Fibroblast of peridontal ligament (primary cell): Measurements from ENCODE around the gene ELAVL3.

Experiments
- DNase-seq: peaks from one replicate; pipeline ENCODE4 v3.0.0-alpha.2; 2010; ENCODE audit errors: extremely low read depth

Gene ELAVL3

GRCh38 chr19:11480715-11481533, at the start of gene ELAVL3:
TSS of gene ELAVL3 (minus strand) at chr19:11481046. CDS start at chr19:11480608, 438 bp downstream.
- DNase-seq = no peak

- DNase-seq = peak; percentile 65
Observed at GRCh38 chr19:11530432-11530831, 49.6 kb upstream of the ELAVL3 start.

- peak; percentile 98 for DNase-seq
Observed at GRCh38 chr19:11528551-11529341, 47.9 kb upstream of the ELAVL3 start, which contains the start of gene ECSIT. TSS of gene ECSIT (minus strand) at chr19:11529134. CDS start at chr19:11519170, 9,964 bp downstream.

- DNase-seq = no peak
Observed at GRCh38 chr19:11519138-11519537, 38.3 kb upstream of the ELAVL3 start.

- DNase-seq = no peak
Observed at GRCh38 chr19:11513946-11514345, 33.1 kb upstream of the ELAVL3 start.

- no peak for DNase-seq
Observed at GRCh38 chr19:11510444-11510843, 29.6 kb upstream of the ELAVL3 start.

- no peak for DNase-seq
Observed at GRCh38 chr19:11507370-11508078, 26.7 kb upstream of the ELAVL3 start.

GRCh38 chr19:11506967-11507366, 26.1 kb upstream of the ELAVL3 start:
- DNase-seq = no peak

- DNase-seq = no peak
Observed at GRCh38 chr19:11506101-11506555, 25.3 kb upstream of the ELAVL3 start.

GRCh38 chr19:11505504-11506100, 24.8 kb upstream of the ELAVL3 start, which contains the start of gene ZNF653:
TSS of gene ZNF653 (minus strand) at chr19:11505839. CDS start at chr19:11505786, 53 bp downstream.
- DNase-seq = peak; percentile 94

GRCh38 chr19:11505032-11505503, 24.2 kb upstream of the ELAVL3 start:
- peak; percentile 88 for DNase-seq

- DNase-seq = peak; percentile 2
Observed at GRCh38 chr19:11504502-11505031, 23.7 kb upstream of the ELAVL3 start.

- no peak for DNase-seq
Observed at GRCh38 chr19:11499890-11500420, 19.1 kb upstream of the ELAVL3 start.

- no peak for DNase-seq
Observed at GRCh38 chr19:11499220-11499726, 18.4 kb upstream of the ELAVL3 start.

- DNase-seq = peak; percentile 76
Observed at GRCh38 chr19:11496391-11497163, 15.7 kb upstream of the ELAVL3 start.

- no peak for DNase-seq
Observed at GRCh38 chr19:11495885-11496284, 15.0 kb upstream of the ELAVL3 start.

GRCh38 chr19:11495481-11495880, 14.6 kb upstream of the ELAVL3 start:
- no peak for DNase-seq

- DNase-seq = no peak
Observed at GRCh38 chr19:11494634-11495285, 13.9 kb upstream of the ELAVL3 start.

- no peak for DNase-seq
Observed at GRCh38 chr19:11489378-11489777, 8.5 kb upstream of the ELAVL3 start.
